ENCODE data around the gene CLIC3. TPM values are rescaled to one million over a fixed set of nuclear protein-coding genes. Genes with fewer than 3 reads are reported as not detected.

Gene CLIC3
- total RNA-seq, 1 donor from 2014 or later = 2.2 TPM

- DNase-seq (ENCODE audit: low spot score) = no peak
These were observed 34.5 kb upstream of the CLIC3 start for GRCh38 chr9:137030538-137031527.

- DNase-seq (ENCODE audit: low spot score) = no peak
These were observed 33.6 kb upstream of the CLIC3 start for GRCh38 chr9:137030006-137030405.

- peak; percentile 77 for DNase-seq (ENCODE audit: low spot score)
These were observed 32.9 kb upstream of the CLIC3 start for GRCh38 chr9:137029058-137029936.

- DNase-seq (ENCODE audit: low spot score) = peak; percentile 59
These were observed 32.1 kb upstream of the CLIC3 start for GRCh38 chr9:137028263-137029057.

- DNase-seq (ENCODE audit: low spot score) = no peak
These were observed 31.2 kb upstream of the CLIC3 start, which contains the start of gene ABCA2 for GRCh38 chr9:137027369-137028262. Gene ABCA2, minus strand, starts transcription at chr9:137028237. Its CDS starts 97 bp downstream, at chr9:137028140.

GRCh38 chr9:137026828-137027227, 30.5 kb upstream of the CLIC3 start:
- no peak for DNase-seq (ENCODE audit: low spot score)

GRCh38 chr9:137026384-137026783, 30.0 kb upstream of the CLIC3 start:
- no peak for DNase-seq (ENCODE audit: low spot score)

GRCh38 chr9:137025517-137025966, 29.2 kb upstream of the CLIC3 start:
- peak; percentile 90 for DNase-seq (ENCODE audit: low spot score)

GRCh38 chr9:137023583-137023991, 27.2 kb upstream of the CLIC3 start:
- DNase-seq (ENCODE audit: low spot score) = no peak

- no peak for DNase-seq (ENCODE audit: low spot score)
These were observed 26.8 kb upstream of the CLIC3 start for GRCh38 chr9:137023157-137023556.

- no peak for DNase-seq (ENCODE audit: low spot score)
These were observed 26.3 kb upstream of the CLIC3 start for GRCh38 chr9:137022662-137023008.

- peak; percentile 93 for DNase-seq (ENCODE audit: low spot score)
These were observed 25.8 kb upstream of the CLIC3 start for GRCh38 chr9:137021979-137022661.

GRCh38 chr9:137021568-137021978, 25.2 kb upstream of the CLIC3 start:
- no peak for DNase-seq (ENCODE audit: low spot score)

- no peak for DNase-seq (ENCODE audit: low spot score)
These were observed 24.6 kb upstream of the CLIC3 start for GRCh38 chr9:137020771-137021567.

- no peak for DNase-seq (ENCODE audit: low spot score)
These were observed 23.7 kb upstream of the CLIC3 start for GRCh38 chr9:137019891-137020683.

GRCh38 chr9:137018761-137019559, 22.6 kb upstream of the CLIC3 start:
- DNase-seq (ENCODE audit: low spot score) = no peak

- no peak for DNase-seq (ENCODE audit: low spot score)
These were observed 21.6 kb upstream of the CLIC3 start for GRCh38 chr9:137017791-137018497.
